Esophagus muscularis mucosa (tissue), 4 donors: ENCODE results near the gene RAB35. TPM values are rescaled to one million over a fixed set of nuclear protein-coding genes. Genes with fewer than 3 reads are reported as not detected.
A peak's percentile ranks its signal among the peaks of the same experiment; 100 is the strongest.

ENCODE experiments used
- DNase-seq: peaks from one replicate; pipeline ENCODE4 v3.0.0-alpha.2; 2017; ENCODE audit errors: extremely low spot score
- H3K27ac ChIP-seq, 4 donors: fragments of 200-600 bp; sonication (generic); replicated peaks in 1 of 4; 1 replicate in 3 of 4; 2 replicates in 1 of 4; pipeline ENCODE4 v1.5.1; 2016 to 2019; ENCODE audit warnings: mild to moderate bottlenecking in 1 of 4
- H3K27me3 ChIP-seq, 4 donors: fragments of 200-600 bp; sonication (generic); one replicate each; pipeline versions ENCODE4 v1.5.1 to v1.6.0; 2016 to 2019
- H3K36me3 ChIP-seq, 4 donors: fragments of 200-600 bp; sonication (generic); one replicate each; pipeline ENCODE4 v1.5.1; 2016 to 2019
- H3K4me1 ChIP-seq, 4 donors: fragments of 200-600 bp; sonication (generic); one replicate each; pipeline ENCODE4 v1.5.1; 2016 to 2019
- H3K4me3 ChIP-seq, 4 donors: fragments of 200-600 bp; sonication (generic); 1 replicate in 2 of 4; 2 replicates in 2 of 4; pipeline ENCODE4 v1.5.1; 2016 to 2019; ENCODE audit warnings: mild to moderate bottlenecking in 4 of 4, moderate library complexity in 1 of 4
- H3K9me3 ChIP-seq, 4 donors: fragments of 200-600 bp; sonication (generic); 1 replicate in 3 of 4; 2 replicates in 1 of 4; pipeline ENCODE4 v1.5.1; 2016 to 2019
- CTCF ChIP-seq, 3 experiments: fragments of 200-600 bp in 2 of 3; fragments of 450-650 bp in 1 of 3; sonication (generic) in 2 of 3; IDR thresholded peaks; one replicate each; pipeline ENCODE4 v1.5.1; 2017 to 2019; ENCODE audit warnings: antibody characterized with exemption in 3 of 3, mild to moderate bottlenecking in 2 of 3, moderate library complexity in 1 of 3
- EP300 ChIP-seq: sonication (generic); formaldehyde crosslinking; IDR thresholded peaks from one replicate; pipeline ENCODE4 v1.6.1; 2017; ENCODE audit warnings: antibody characterized with exemption
- POLR2A ChIP-seq: fragments of 450-650 bp; IDR thresholded peaks from one replicate; pipeline ENCODE4 v1.6.1; 2017; ENCODE audit warnings: antibody characterized with exemption, moderate library complexity, mild to moderate bottlenecking, low read depth
- POLR2AphosphoS5 ChIP-seq, 2 donors: sonication (generic); formaldehyde crosslinking; IDR thresholded peaks; one replicate each; pipeline ENCODE4 v1.6.1; 2017; ENCODE audit warnings: antibody characterized with exemption in 2 of 2
- WGBS: methylation state at CpG from one replicate; pipeline ENCODE4 v1.1.5; 2018; 5-methylcytosine and 5-hydroxymethylcytosine counted together
- intact Hi-C: fragments of 100-400 bp; cut with DNase I; formaldehyde crosslinking; loops from one replicate; pipeline ENCODE4 v1.15.1; 2023
- total RNA-seq, 4 donors: library from RNA; depleted of rRNA; stranded (reverse); fragments of >200 nt; gene quantifications; one replicate each; pipeline versions ENCODE4 v1.1.0 to v1.2.1, GENCODE V29; 2016

The RAB35 gene
- total RNA-seq, 4 donors from 2014 or later, result 18.7 to 45.9 (median 38.3) TPM

- H3K27ac ChIP-seq, result peak overlapping the region; percentile 59 to 80 (median 72)
- H3K36me3 ChIP-seq, result peaks cover 35 to 87% (median 77%) of the 10 kb centered on the region in 4 donors
- no peak for DNase-seq
- 94% methylated on average over 11 of the region's 11 CpGs for WGBS
- H3K4me1 ChIP-seq, result peaks cover 32 to 52% (median 43%) of the 10 kb centered on the region in 4 donors
- H3K4me3 ChIP-seq, result no peak overlapping the region
- intact Hi-C loops, result no loop called here
- no peaks in the 10 kb centered on the region for H3K27me3 ChIP-seq
- H3K9me3 ChIP-seq, result no peaks in the 10 kb centered on the region
- TF ChIP-seq POLR2AphosphoS5 (IDR thresholded peaks at IDR 0.05) (no peak), POLR2A (no peak), CTCF (IDR thresholded peaks at IDR 0.05) (no peak), EP300 (no peak)
Observed at GRCh38 chr12:120099738-120100137, 16.8 kb downstream of the RAB35 start.

- no peak for DNase-seq
- Histone ChIP-seq H3K9me3 (no peaks in the 10 kb centered on the region), H3K27ac (peak overlapping the region in 1 of 4 donors; percentile 6), H3K4me3 (no peak overlapping the region), H3K27me3 (no peaks in the 10 kb centered on the region), H3K4me1 (peaks cover 32 to 57% (median 43%) of the 10 kb centered on the region in 4 donors), H3K36me3 (peaks cover 35 to 86% (median 77%) of the 10 kb centered on the region in 4 donors)
- TF ChIP-seq POLR2A (no peak), CTCF (IDR thresholded peaks at IDR 0.05) (no peak), EP300 (no peak), POLR2AphosphoS5 (IDR thresholded peaks at IDR 0.05) (no peak)
- WGBS, result 94% methylated on average over 31 of the region's 36 CpGs
- intact Hi-C loops, result no loop called here
Observed at GRCh38 chr12:120098756-120099470, 17.6 kb downstream of the RAB35 start.

GRCh38 chr12:120096671-120097202 lies 19.8 kb downstream of the RAB35 start:
- intact Hi-C loops, result no loop called here
- no peak for TF ChIP-seq POLR2A
- no peak for TF ChIP-seq POLR2AphosphoS5 (IDR thresholded peaks at IDR 0.05)
- no peak for TF ChIP-seq CTCF (IDR thresholded peaks at IDR 0.05)
- no peak for TF ChIP-seq EP300
- Histone ChIP-seq H3K36me3 (peaks cover 25 to 86% (median 71%) of the 10 kb centered on the region in 4 donors), H3K27ac (no peak overlapping the region), H3K4me1 (peaks cover 16 to 51% (median 32%) of the 10 kb centered on the region in 4 donors), H3K27me3 (no peaks in the 10 kb centered on the region), H3K4me3 (no peak overlapping the region), H3K9me3 (no peaks in the 10 kb centered on the region)
- DNase-seq, result no peak
- WGBS, result 92% methylated on average over 33 of the region's 34 CpGs

GRCh38 chr12:120095736-120096135 lies 20.8 kb downstream of the RAB35 start:
- Histone ChIP-seq H3K4me3 (no peak overlapping the region), H3K27me3 (no peaks in the 10 kb centered on the region), H3K9me3 (no peaks in the 10 kb centered on the region), H3K27ac (no peak overlapping the region), H3K4me1 (peaks cover 6 to 41% (median 22%) of the 10 kb centered on the region in 4 donors), H3K36me3 (peaks cover 25 to 82% (median 70%) of the 10 kb centered on the region in 4 donors)
- no peak for DNase-seq
- intact Hi-C loops, result no loop called here
- 87% methylated on average over 8 of the region's 8 CpGs for WGBS
- TF ChIP-seq POLR2AphosphoS5 (IDR thresholded peaks at IDR 0.05), result no peak
- no peak for TF ChIP-seq EP300
- TF ChIP-seq CTCF (IDR thresholded peaks at IDR 0.05), result no peak
- no peak for TF ChIP-seq POLR2A
